ENCODE results near the gene GLRA1.

GLRA1 gene

DNA sequence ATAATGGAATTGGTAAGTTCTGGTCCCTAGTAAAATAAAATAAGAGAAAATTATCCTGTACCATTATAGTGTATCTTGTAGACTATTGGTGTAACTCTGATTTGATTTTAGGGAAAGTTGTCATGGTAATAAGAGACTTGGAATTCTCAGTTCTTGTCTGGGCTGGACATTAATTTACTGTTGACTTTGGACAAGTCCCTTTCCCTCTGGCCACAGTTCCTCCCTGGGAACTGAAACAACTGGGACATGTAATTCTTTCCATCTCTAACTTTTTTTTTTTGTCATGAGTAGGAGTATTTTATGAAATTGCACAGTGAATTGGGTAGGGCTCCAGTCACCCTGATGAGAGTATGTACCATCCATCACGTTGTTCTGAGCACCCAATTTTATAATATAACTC, 15.0 kb downstream of the GLRA1 start:
- TF ChIP-seq, protein P1, sequence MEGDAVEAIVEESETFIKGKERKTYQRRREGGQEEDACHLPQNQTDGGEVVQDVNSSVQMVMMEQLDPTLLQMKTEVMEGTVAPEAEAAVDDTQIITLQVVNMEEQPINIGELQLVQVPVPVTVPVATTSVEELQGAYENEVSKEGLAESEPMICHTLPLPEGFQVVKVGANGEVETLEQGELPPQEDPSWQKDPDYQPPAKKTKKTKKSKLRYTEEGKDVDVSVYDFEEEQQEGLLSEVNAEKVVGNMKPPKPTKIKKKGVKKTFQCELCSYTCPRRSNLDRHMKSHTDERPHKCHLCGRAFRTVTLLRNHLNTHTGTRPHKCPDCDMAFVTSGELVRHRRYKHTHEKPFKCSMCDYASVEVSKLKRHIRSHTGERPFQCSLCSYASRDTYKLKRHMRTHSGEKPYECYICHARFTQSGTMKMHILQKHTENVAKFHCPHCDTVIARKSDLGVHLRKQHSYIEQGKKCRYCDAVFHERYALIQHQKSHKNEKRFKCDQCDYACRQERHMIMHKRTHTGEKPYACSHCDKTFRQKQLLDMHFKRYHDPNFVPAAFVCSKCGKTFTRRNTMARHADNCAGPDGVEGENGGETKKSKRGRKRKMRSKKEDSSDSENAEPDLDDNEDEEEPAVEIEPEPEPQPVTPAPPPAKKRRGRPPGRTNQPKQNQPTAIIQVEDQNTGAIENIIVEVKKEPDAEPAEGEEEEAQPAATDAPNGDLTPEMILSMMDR (conservative IDR thresholded peaks at IDR 0.05; ENCODE audit: control insufficient read depth, insufficient read depth, low read depth, low read length) = no peak
- DNase-seq (ENCODE audit: low read depth) = no peak

DNA sequence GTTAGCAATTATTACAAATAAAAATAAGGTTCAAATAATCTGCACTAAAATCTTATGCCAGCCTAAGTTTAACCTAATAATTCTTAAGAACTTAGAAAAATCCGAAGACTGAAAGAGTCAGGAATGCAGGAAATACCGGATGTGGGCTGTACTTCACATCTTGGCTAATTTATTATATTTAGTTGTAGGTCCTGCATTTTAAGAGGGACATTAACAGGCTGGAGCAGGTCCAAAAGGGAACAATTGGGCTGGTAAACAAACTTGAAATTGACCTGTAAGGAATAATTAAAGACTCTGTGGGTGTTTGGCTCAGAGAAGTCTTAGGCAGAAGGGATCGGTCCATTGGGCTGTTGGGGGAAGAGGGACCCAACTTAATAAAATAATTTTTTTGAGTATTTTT, 18.4 kb downstream of the GLRA1 start:
- TF ChIP-seq, protein P1 (conservative IDR thresholded peaks at IDR 0.05; ENCODE audit: control insufficient read depth, insufficient read depth, low read depth, low read length) = no peak
- no peak overlapping the region for H3K4me3 ChIP-seq (ENCODE audit: control insufficient read depth, low read depth, low read length)
- DNase-seq (ENCODE audit: low read depth) = no peak

More for the DNA sequence above, 15.0 kb downstream of the GLRA1 start:
- no peak overlapping the region for H3K4me3 ChIP-seq (ENCODE audit: control insufficient read depth, low read depth, low read length)

DNA sequence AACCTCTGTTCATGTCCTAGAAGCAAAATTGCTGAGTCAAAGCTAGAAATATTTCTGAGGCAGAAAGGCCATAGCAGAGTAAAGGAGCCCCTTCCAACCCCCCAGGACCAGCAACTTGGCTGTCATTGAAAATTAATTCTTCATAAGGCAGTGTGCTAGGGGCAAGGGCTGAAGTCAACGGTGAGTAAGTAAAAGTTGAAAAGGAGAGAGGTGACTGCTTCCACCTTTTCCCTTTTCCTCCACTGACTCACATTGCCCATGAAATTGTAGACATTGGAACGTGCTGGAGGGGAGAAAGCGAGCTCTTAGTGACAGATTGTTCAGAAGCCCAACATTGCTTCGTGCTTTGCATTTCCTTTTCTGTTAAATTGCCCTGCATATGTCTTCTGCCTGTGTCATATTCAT, 19.1 kb downstream of the GLRA1 start:
- TF ChIP-seq, protein P1 (conservative IDR thresholded peaks at IDR 0.05; ENCODE audit: control insufficient read depth, insufficient read depth, low read depth, low read length) = no peak
- no peak overlapping the region for H3K4me3 ChIP-seq (ENCODE audit: control insufficient read depth, low read depth, low read length)
- DNase-seq (ENCODE audit: low read depth) = no peak

DNA sequence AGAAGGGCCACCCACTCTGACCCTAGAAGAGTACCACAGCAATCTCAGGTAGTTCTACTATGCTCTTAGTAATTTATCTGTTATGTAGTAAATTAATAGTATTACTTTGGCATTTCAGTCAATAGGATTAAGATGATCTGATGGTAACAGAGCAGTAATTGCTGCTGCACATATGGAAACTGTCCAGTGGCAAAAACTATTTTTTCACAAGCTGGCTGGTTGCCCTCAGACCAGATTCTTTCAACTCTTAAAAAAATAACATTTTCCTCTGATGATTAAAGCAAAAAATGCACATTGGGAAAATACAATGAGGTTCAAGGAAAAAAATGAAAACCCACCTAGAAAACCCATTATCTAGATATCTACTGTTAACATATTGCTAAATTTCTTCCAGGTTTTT, 19.7 kb downstream of the GLRA1 start:
- TF ChIP-seq, protein P1 (conservative IDR thresholded peaks at IDR 0.05; ENCODE audit: control insufficient read depth, insufficient read depth, low read depth, low read length) = no peak
- no peak for DNase-seq (ENCODE audit: low read depth)
- no peak overlapping the region for H3K4me3 ChIP-seq (ENCODE audit: control insufficient read depth, low read depth, low read length)

DNA sequence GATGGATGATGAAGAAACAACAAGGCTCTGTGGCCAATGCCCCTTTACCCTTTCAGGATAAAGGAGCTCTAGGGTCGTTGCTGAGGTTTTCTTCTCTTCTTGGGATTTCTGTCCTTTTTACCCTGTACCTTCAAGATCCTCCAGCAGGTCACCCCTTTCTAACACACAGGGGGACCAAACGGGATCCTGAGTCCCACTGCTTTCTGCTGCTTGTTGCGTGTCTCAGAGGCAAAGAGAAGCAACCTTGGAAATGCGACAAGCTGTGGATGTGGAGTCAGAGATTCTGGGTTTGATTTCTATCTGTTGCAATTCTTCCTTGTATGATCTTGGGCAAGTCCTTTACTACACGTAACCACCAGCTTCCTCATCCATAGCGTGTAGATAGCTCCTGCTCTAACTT, 20.5 kb downstream of the GLRA1 start:
- TF ChIP-seq, protein P1 (conservative IDR thresholded peaks at IDR 0.05; ENCODE audit: control insufficient read depth, insufficient read depth, low read depth, low read length) = no peak
- no peak overlapping the region for H3K4me3 ChIP-seq (ENCODE audit: control insufficient read depth, low read depth, low read length)
- DNase-seq (ENCODE audit: low read depth) = no peak

DNA sequence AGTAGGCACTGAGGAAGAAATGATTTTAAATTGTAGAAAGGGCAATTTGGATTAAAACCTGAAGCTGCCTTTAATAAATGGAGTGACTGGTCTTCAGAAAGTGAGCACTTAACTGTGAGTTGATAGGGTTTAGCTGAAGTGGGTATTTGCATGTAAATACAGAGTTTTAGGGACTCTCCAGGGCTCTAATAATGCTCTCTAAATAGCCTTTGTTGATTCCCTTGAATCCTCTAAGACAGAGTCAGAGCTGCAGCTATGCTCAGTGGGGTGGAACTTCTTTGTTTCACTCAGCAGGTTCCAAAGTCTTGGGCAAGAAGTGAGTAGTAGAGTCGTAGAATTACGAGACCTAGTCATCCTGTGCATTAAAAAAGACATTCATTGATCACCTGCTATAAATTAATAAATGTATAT, 21.4 kb downstream of the GLRA1 start:
- TF ChIP-seq, protein P1 (conservative IDR thresholded peaks at IDR 0.05; ENCODE audit: control insufficient read depth, insufficient read depth, low read depth, low read length) = no peak
- no peak overlapping the region for H3K4me3 ChIP-seq (ENCODE audit: control insufficient read depth, low read depth, low read length)
- no peak for DNase-seq (ENCODE audit: low read depth)

DNA sequence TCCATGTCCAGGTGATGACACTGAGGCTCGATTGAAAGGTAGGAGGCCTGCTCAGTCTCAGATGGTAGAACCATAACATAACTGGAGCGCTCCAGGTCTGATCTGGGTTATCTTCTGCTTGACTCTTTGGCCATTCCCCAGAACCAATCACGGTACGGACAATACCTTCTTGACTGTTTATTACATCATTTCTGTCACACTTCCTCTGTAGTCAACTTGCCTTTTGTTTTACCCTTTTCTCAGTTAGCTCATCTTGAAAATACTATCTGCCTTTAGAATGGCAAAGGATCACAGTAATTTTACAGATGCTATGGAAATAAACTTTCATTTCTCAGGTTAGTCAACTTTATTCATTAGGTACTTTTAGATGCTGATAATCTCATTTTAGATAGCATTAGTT, 22.4 kb downstream of the GLRA1 start:
- H3K4me3 ChIP-seq (ENCODE audit: control insufficient read depth, low read depth, low read length) = no peak overlapping the region
- DNase-seq (ENCODE audit: low read depth) = no peak
- TF ChIP-seq, protein P1 (conservative IDR thresholded peaks at IDR 0.05; ENCODE audit: control insufficient read depth, insufficient read depth, low read depth, low read length) = no peak

Data from fibroblast of mammary gland (primary cell).